Neural progenitor cell (in vitro differentiated cells): ENCODE measurements around the gene LVRN.

ENCODE experiments used
- CTCF ChIP-seq: fragments of 200-600 bp; sonication (generic); IDR thresholded peaks from 2 replicates; pipeline ENCODE4 v1.5.1; 2017; ENCODE audit warnings: antibody characterized with exemption, mild to moderate bottlenecking
- EZH2 ChIP-seq: fragments of 200-600 bp; sonication (generic); IDR thresholded peaks from 2 replicates; pipeline ENCODE4 v1.6.1; 2017; ENCODE audit warnings: antibody characterized with exemption, mild to moderate bottlenecking, moderate library complexity
- EZH2phosphoT487 ChIP-seq: fragments of 200-600 bp; sonication (generic); IDR thresholded peaks from 2 replicates; pipeline ENCODE4 v1.6.1; 2017; ENCODE audit warnings: antibody characterized with exemption

- no peak for TF ChIP-seq CTCF
- no peak for TF ChIP-seq EZH2phosphoT487
- no peak for TF ChIP-seq EZH2
These were observed 48.8 kb downstream of the LVRN start for GRCh38 chr5:116011046-116011445.
